ENCODE results near the gene DGCR8.

Gene DGCR8

GRCh38 chr22:20079745-20080444 lies at the start of gene DGCR8:
Gene DGCR8 (plus strand): TSS chr22:20080241. CDS start chr22:20085964, 5,723 bp downstream.
- peak; percentile 70 for DNase-seq

- DNase-seq, result no peak
Measured at GRCh38 chr22:20031732-20032406, 48.2 kb upstream of the DGCR8 start.

GRCh38 chr22:20032407-20032991 lies 47.5 kb upstream of the DGCR8 start:
- DNase-seq, result no peak

- DNase-seq, result no peak
Measured at GRCh38 chr22:20033045-20033706, 46.9 kb upstream of the DGCR8 start.

- DNase-seq, result no peak
Measured at GRCh38 chr22:20034143-20034542, 45.9 kb upstream of the DGCR8 start.

GRCh38 chr22:20035375-20036083 lies 44.5 kb upstream of the DGCR8 start:
- DNase-seq, result no peak

- no peak for DNase-seq
Measured at GRCh38 chr22:20036084-20036482, 44.0 kb upstream of the DGCR8 start.

- DNase-seq, result no peak
Measured at GRCh38 chr22:20036535-20037392, 43.3 kb upstream of the DGCR8 start.

- no peak for DNase-seq
Measured at GRCh38 chr22:20037419-20037818, 42.6 kb upstream of the DGCR8 start.

- no peak for DNase-seq
Measured at GRCh38 chr22:20038574-20038973, 41.5 kb upstream of the DGCR8 start.

GRCh38 chr22:20039683-20040325 lies 40.2 kb upstream of the DGCR8 start:
- no peak for DNase-seq

GRCh38 chr22:20040327-20041200 lies 39.5 kb upstream of the DGCR8 start:
- no peak for DNase-seq

- DNase-seq, result no peak
Measured at GRCh38 chr22:20043057-20043996, 36.7 kb upstream of the DGCR8 start.

- no peak for DNase-seq
Measured at GRCh38 chr22:20043997-20044342, 36.1 kb upstream of the DGCR8 start.

- DNase-seq, result no peak
Measured at GRCh38 chr22:20044495-20045151, 35.4 kb upstream of the DGCR8 start.

- DNase-seq, result no peak
Measured at GRCh38 chr22:20046730-20047129, 33.3 kb upstream of the DGCR8 start.

- DNase-seq, result no peak
Measured at GRCh38 chr22:20051927-20052308, 28.1 kb upstream of the DGCR8 start.

GRCh38 chr22:20052309-20053259 lies 27.5 kb upstream of the DGCR8 start:
- no peak for DNase-seq

All from activated CD8-positive, alpha-beta memory T cell treated with anti-CD3 and anti-CD28 coated beads, Interleukin-2, amount 50 U/mL, for 4 hours (primary cell).